Astrocyte (in vitro differentiated cells and primary cell): ENCODE data around the gene PAX3. TPM values are rescaled to one million over a fixed set of nuclear protein-coding genes. Genes with fewer than 3 reads are reported as not detected.

Source experiments
- DNase-seq: peaks from one replicate; pipeline ENCODE4 v3.0.0-alpha.2; 2010; ENCODE audit warnings: low read depth
- FAIRE-seq: peaks from 2 replicates; lab custom pipeline; 2011; peaks lifted over from hg19 to GRCh38; lab: Jason Lieb, UNC
- H2AFZ ChIP-seq: 2 replicates; pipeline ENCODE4 v1.6.0; 2012; ENCODE audit warnings: low read depth, low read length, inconsistent platforms
- H3K27ac ChIP-seq: 2 replicates; pipeline ENCODE4 v1.5.1; 2011; ENCODE audit warnings: low read depth, low read length, inconsistent platforms
- H3K27me3 ChIP-seq: 2 replicates; pipeline ENCODE4 v1.6.0; 2011; ENCODE audit warnings: low read length, inconsistent platforms; ENCODE audit not compliant: insufficient read depth
- H3K36me3 ChIP-seq: 2 replicates; pipeline ENCODE4 v1.5.1; 2011; ENCODE audit warnings: low read length, inconsistent platforms; ENCODE audit not compliant: insufficient read depth
- H3K4me1 ChIP-seq: 2 replicates; pipeline ENCODE4 v1.5.1; 2011; ENCODE audit warnings: low read length, inconsistent platforms; ENCODE audit not compliant: insufficient read depth
- H3K4me2 ChIP-seq: 2 replicates; pipeline ENCODE4 v1.6.0; 2012; ENCODE audit warnings: low read length, inconsistent platforms
- H3K4me3 ChIP-seq: 2 replicates; pipeline ENCODE4 v1.5.1; 2011; ENCODE audit warnings: low read depth, mild to moderate bottlenecking, low read length, inconsistent platforms; ENCODE audit not compliant: insufficient read depth
- H3K79me2 ChIP-seq: 2 replicates; pipeline ENCODE4 v1.6.0; 2012; ENCODE audit warnings: mild to moderate bottlenecking, low read length, inconsistent platforms; ENCODE audit not compliant: insufficient read depth
- H3K9ac ChIP-seq: 2 replicates; pipeline ENCODE4 v1.6.0; 2012; ENCODE audit warnings: mild to moderate bottlenecking, low read length, inconsistent platforms
- H3K9me3 ChIP-seq: 2 replicates; pipeline ENCODE4 v1.5.1; 2012; ENCODE audit warnings: low read depth, mild to moderate bottlenecking, low read length, inconsistent platforms; ENCODE audit not compliant: insufficient read depth
- H4K20me1 ChIP-seq: 2 replicates; pipeline ENCODE4 v1.6.0; 2012; ENCODE audit warnings: low read length, inconsistent platforms; ENCODE audit not compliant: insufficient read depth
- H3K27ac Mint-ChIP-seq: one replicate; pipeline ENCODE4 v1.8.0; 2021; ENCODE audit warnings: mild to moderate bottlenecking, mixed read lengths; ENCODE audit not compliant: unreplicated experiment
- H3K27me3 Mint-ChIP-seq: one replicate; pipeline ENCODE4 v1.8.0; 2021; ENCODE audit warnings: low read depth, mixed read lengths; ENCODE audit not compliant: unreplicated experiment
- H3K36me3 Mint-ChIP-seq: one replicate; pipeline ENCODE4 v1.8.0; 2021; ENCODE audit warnings: low read depth, mixed read lengths; ENCODE audit not compliant: unreplicated experiment
- H3K4me1 Mint-ChIP-seq: one replicate; pipeline ENCODE4 v1.8.0; 2021; ENCODE audit warnings: low read depth, mixed read lengths; ENCODE audit not compliant: unreplicated experiment
- H3K4me3 Mint-ChIP-seq: one replicate; pipeline ENCODE4 v1.8.0; 2021; ENCODE audit warnings: mild to moderate bottlenecking, moderate library complexity, mixed read lengths; ENCODE audit not compliant: unreplicated experiment
- H3K9me3 Mint-ChIP-seq: one replicate; pipeline ENCODE4 v1.8.0; 2021; ENCODE audit warnings: mild to moderate bottlenecking, mixed read lengths; ENCODE audit not compliant: unreplicated experiment
- CTCF ChIP-seq: IDR thresholded peaks from 2 replicates; pipeline ENCODE4 v1.5.1; 2011; ENCODE audit warnings: low read depth, mild to moderate bottlenecking, inconsistent platforms, low read length, moderate library complexity; ENCODE audit not compliant: insufficient read depth
- EZH2 ChIP-seq: IDR thresholded peaks from 2 replicates; pipeline ENCODE4 v1.6.1; 2012; ENCODE audit warnings: mild to moderate bottlenecking, low read length, inconsistent platforms; ENCODE audit not compliant: insufficient read depth
- total RNA-seq: library from RNA; stranded (reverse); gene quantifications from 2 replicates; pipeline ENCODE4 v1.2.1, GENCODE V29; 2021

PAX3 gene
- total RNA-seq, 1 donor from 2014 or later = not detected

- H3K4me3 ChIP-seq = no peak overlapping the region
- Mint-ChIP-seq H3K4me1 (peaks cover 1% of the 10 kb centered on the region), H3K27me3 (peaks cover 53% of the 10 kb centered on the region), H3K36me3 (no peaks in the 10 kb centered on the region), H3K9me3 (no peaks in the 10 kb centered on the region), H3K27ac (no peak overlapping the region), H3K4me3 (no peak overlapping the region)
- H3K27ac ChIP-seq = no peak overlapping the region
- no peak overlapping the region for H2AFZ ChIP-seq
- no peaks in the 10 kb centered on the region for H3K79me2 ChIP-seq
- peaks cover 10% of the 10 kb centered on the region for H4K20me1 ChIP-seq
- DNase-seq (peak; percentile 65), FAIRE-seq (no peak)
- peaks cover 3% of the 10 kb centered on the region for H3K4me1 ChIP-seq
- H3K9ac ChIP-seq = no peak overlapping the region
- H3K4me2 ChIP-seq = no peak overlapping the region
- H3K27me3 ChIP-seq = no peaks in the 10 kb centered on the region
- H3K9me3 ChIP-seq = no peaks in the 10 kb centered on the region
- TF ChIP-seq EZH2 (no peak), CTCF (no peak)
- no peaks in the 10 kb centered on the region for H3K36me3 ChIP-seq
Observed at GRCh38 chr2:222281506-222281905, 17.3 kb downstream of the PAX3 start.

GRCh38 chr2:222280795-222281194 lies 18.0 kb downstream of the PAX3 start:
- no peak overlapping the region for H3K4me2 ChIP-seq
- no peak overlapping the region for H3K4me3 Mint-ChIP-seq
- no peak overlapping the region for H3K9ac ChIP-seq
- H3K9me3 ChIP-seq = no peaks in the 10 kb centered on the region
- no peaks in the 10 kb centered on the region for H3K79me2 ChIP-seq
- H3K4me1 ChIP-seq = peaks cover 3% of the 10 kb centered on the region
- FAIRE-seq (no peak), DNase-seq (peak; percentile 69)
- no peak for TF ChIP-seq EZH2
- no peak for TF ChIP-seq CTCF
- H3K27me3 Mint-ChIP-seq = peaks cover 51% of the 10 kb centered on the region
- H3K9me3 Mint-ChIP-seq = no peaks in the 10 kb centered on the region
- H3K27me3 ChIP-seq = no peaks in the 10 kb centered on the region
- peaks cover 11% of the 10 kb centered on the region for H4K20me1 ChIP-seq
- no peak overlapping the region for H2AFZ ChIP-seq
- H3K27ac Mint-ChIP-seq = no peak overlapping the region
- H3K36me3 Mint-ChIP-seq = no peaks in the 10 kb centered on the region
- H3K4me3 ChIP-seq = no peak overlapping the region
- no peak overlapping the region for H3K27ac ChIP-seq
- no peaks in the 10 kb centered on the region for H3K36me3 ChIP-seq
- H3K4me1 Mint-ChIP-seq = peaks cover 1% of the 10 kb centered on the region

DNA sequence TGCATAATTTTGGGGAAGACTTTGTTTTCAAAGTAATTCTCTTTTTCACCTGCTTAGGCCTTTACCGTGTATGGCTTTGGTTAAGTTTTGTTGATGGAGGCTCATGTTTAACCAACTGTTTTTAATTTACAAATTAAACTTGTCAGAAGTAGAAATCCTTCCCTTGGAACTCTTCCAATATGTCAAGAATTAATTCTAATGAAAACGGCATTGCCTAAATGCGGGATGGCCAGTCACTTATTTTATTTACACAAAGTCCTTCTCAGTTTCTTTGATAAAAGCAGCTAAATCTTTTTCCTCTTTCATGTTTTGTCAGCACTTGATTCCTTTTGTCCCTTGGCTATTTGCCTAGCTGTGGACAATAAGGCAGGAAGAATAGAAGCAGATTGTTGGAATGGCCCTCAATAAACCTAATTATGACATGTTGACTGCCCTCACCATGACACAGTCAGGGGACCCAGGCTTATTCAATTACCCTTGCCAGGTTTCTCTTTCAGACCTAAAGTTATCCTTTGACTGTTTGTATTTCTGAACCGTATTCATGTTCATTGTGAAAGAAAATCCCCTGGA lies 26.3 kb downstream of the PAX3 start:
- Histone ChIP-seq H3K4me2 (no peak overlapping the region), H3K27ac (no peak overlapping the region), H3K27me3 (no peaks in the 10 kb centered on the region), H4K20me1 (peaks cover 12% of the 10 kb centered on the region), H2AFZ (no peak overlapping the region), H3K4me1 (no peaks in the 10 kb centered on the region), H3K9ac (no peak overlapping the region), H3K9me3 (no peaks in the 10 kb centered on the region), H3K36me3 (no peaks in the 10 kb centered on the region), H3K4me3 (no peak overlapping the region), H3K79me2 (no peaks in the 10 kb centered on the region)
- peaks cover 2% of the 10 kb centered on the region for H3K4me1 Mint-ChIP-seq
- no peak overlapping the region for H3K27ac Mint-ChIP-seq
- H3K27me3 Mint-ChIP-seq = peaks cover 38% of the 10 kb centered on the region
- TF ChIP-seq CTCF (no peak), EZH2 (no peak)
- H3K9me3 Mint-ChIP-seq = no peaks in the 10 kb centered on the region
- no peak overlapping the region for H3K4me3 Mint-ChIP-seq
- FAIRE-seq (no peak), DNase-seq (no peak)
- no peaks in the 10 kb centered on the region for H3K36me3 Mint-ChIP-seq
